ENCODE data around the gene SLC26A4.

Gene SLC26A4

DNA sequence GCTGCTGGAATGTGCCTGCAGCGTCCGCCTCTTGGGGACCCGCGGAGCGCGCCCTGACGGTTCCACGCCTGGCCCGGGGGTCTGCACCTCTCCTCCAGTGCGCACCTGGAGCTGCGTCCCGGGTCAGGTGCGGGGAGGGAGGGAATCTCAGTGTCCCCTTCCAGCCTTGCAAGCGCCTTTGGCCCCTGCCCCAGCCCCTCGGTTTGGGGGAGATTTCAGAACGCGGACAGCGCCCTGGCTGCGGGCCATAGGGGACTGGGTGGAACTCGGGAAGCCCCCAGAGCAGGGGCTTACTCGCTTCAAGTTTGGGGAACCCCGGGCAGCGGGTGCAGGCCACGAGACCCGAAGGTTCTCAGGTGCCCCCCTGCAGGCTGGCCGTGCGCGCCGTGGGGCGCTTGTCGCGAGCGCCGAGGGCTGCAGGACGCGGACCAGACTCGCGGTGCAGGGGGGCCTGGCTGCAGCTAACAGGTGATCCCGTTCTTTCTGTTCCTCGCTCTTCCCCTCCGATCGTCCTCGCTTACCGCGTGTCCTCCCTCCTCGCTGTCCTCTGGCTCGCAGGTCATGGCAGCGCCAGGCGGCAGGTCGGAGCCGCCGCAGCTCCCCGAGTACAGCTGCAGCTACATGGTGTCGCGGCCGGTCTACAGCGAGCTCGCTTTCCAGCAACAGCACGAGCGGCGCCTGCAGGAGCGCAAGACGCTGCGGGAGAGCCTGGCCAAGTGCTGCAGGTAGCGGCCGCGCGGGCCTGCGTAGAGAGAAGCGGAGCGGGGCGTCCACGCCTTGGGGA, 645 bp downstream of the SLC26A4 start:
- DNase-seq = peak; percentile 15

DNA sequence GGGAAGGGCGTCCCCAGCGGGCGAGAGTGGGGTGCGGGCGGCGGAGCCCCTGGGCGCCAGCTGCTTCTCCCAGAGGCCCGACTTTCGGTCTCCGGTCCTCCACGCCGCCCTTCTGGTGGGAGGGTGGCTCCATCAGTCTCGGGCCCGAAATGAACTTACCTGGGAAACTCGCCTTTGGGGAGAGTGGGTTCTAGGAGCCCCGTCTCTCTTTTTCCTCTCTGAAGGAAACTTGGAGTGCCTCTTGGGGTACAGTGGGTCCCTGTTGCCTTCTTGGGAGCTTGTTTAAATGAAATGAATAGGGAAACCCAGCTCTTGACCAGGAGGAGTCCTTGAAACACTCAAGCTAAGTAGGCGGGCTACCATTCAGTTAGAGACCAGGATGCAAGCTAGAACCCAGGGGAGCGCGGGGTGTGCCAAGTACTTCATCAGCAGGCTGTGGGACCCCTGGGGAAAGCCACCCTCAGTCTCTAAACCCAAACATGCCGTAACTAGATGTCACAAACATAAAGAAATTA, 1.3 kb downstream of the SLC26A4 start:
- no peak for DNase-seq

DNA sequence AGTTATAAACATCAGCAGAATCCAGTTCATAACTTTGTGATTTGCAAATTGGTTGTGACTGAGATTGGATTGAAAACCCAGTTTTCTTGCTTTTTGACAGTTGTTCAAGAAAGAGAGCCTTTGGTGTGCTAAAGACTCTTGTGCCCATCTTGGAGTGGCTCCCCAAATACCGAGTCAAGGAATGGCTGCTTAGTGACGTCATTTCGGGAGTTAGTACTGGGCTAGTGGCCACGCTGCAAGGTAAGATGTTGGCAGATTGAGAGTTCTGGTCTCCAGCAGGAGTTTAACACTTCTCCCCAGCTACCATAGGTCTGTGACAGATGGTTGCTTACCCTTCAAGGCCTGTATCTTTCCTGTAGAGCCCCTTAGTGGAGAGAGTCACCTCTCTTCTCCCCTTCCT, 2.6 kb downstream of the SLC26A4 start:
- no peak for DNase-seq

DNA sequence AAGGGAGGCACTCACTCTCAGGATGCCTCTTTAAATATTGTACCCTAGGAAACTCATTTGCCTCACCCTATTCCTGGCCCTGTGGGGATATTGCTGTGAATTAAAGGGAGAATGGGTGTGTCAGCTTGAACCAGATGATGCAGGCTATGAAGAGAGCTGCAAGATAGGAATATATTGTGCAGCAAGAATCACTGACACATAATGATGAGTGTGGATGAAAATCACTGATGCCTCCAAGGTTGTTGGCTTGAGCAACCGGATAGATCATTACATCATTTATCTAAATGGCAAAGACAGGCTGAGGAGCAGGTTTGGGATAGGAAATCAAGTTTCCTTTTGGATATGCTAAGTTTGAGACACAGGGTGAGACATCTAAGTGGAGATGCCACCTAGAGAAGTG, 6.2 kb downstream of the SLC26A4 start:
- DNase-seq = no peak

DNA sequence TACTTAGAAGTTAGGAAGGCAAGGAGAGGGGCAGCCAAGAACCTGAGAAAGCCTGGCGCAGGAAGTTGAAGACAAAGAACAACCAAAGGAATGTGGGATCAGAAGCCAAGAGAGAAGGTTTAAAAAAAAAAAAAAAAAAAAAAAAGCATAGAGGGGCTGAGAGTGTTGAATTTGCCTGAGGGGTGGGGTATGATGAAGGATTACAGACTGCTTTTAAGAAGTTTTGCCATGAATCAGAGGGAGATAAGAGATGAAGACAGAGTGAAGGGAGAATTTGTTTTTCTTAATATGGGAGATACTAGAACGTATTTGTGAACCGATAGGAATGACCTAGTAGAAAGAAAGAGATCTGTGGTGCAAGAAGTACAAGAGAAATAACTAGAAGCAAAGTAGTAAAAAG, 6.7 kb downstream of the SLC26A4 start:
- no peak for DNase-seq

DNA sequence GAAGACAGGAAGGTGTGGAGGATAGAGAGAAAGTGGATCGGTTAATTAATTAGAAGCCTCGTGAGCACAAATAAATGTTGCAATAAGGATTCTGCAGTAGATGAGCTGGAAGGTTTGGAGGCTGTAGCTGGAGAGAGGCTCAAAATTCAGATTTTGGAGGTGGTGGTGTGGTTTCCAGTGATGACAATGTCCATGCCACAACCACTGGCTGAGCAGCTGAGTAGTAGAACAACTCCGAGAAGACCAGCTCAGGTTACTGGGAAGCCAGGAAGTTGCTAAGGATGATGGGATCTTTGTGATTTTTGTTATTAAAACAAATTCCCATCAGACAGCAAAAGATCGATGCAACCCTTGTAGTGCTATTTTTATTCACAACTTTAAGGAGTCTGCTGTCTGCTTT, 7.7 kb downstream of the SLC26A4 start:
- DNase-seq = no peak

DNA sequence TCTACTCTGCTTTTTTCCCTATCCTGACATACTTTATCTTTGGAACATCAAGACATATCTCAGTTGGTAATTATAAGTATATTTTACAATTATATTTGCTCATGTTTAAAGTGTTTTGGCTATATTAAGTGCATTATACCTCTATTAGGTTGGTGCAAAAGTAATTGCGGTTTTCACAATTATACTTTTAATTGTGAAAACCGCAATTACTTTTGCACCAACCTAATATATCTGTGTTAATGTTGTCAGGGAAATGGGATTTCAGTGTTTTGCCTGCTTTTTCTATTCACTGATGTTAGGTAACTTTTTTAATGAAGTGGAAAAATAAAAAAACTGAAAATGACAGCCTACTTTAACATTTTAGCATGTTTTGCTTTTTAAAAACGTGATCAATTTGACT, 11.6 kb downstream of the SLC26A4 start:
- DNase-seq = no peak

DNA sequence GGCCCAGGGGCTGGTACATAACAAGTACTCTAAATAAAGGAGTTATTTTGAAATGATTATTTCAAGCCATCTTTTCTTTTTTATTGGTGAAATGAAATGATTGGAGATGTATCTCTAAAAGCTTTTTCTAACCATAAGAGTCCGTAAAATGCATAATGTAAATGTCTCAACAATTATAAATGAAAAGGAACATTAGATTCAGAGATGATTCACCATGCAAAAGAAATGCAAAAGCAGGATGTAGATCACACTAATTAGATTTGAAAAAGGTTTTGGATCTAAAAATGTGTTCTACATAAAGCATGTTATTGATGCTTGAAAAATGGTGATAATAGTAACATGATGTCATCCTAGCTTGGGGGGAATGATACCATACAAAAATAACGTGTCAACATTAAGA, 15.6 kb downstream of the SLC26A4 start:
- no peak for DNase-seq

DNA sequence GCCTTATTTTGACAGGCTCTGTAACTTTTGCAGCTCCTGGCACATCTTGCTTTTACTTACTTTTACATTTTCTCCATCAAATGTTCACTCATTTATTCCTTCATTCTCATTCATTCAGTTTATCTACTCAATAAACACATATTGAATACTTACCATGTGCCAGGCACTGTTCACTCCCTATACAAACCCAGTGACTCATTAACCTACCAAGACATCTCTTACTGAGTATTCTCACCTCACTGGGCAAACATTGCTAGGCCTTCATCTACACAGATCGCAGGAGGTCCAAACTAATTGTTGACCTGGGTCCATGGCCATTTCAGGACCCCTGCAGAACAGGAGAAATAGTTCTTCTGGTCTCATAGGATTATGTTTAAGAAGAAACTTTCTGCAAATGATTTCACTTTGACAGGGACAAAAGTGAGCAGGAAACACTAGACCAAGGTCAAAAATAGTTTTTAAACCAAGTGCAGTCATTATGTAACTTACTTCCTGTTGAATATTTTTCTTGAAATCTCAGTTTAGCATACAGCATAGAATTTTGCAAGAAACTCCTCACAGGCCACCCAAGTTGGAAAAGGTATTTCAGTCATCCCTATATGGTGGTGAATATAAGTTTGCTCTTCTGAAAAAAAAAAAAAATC, 17.6 kb downstream of the SLC26A4 start:
- no peak for DNase-seq

DNA sequence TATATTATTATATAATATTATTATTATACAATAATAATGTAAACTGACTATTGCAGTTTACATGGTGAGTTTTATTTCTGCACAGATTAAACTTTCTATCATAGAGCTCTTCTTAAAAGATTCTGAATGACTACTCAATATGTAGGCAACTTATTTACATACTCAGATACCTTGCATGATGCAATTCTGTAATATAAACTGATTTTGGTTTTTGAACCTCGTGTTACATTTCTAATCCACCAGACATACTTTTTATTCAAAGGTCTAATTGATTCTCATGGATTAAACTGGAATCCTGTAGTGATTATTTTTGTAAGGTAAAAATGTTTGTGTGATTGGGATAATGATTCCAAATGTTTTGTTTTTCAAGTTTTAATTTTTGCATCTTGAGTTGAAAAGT, 19.9 kb downstream of the SLC26A4 start:
- no peak for DNase-seq

DNA sequence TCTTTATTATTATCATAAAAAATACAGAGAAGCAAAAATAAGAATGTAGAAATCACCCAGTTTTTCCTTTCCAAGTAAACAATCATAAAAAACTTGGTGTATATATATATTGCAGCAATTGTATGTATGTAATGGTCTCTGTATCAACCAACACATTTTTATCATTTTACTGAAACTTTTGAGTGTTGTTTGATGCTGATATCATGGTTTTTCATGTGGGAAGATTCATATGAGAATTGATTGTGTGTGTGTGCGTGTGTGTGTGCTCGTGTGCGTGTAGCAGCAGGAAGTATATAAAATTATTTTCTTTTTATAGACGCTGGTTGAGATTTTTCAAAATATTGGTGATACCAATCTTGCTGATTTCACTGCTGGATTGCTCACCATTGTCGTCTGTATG, 22.3 kb downstream of the SLC26A4 start:
- no peak for DNase-seq

DNA sequence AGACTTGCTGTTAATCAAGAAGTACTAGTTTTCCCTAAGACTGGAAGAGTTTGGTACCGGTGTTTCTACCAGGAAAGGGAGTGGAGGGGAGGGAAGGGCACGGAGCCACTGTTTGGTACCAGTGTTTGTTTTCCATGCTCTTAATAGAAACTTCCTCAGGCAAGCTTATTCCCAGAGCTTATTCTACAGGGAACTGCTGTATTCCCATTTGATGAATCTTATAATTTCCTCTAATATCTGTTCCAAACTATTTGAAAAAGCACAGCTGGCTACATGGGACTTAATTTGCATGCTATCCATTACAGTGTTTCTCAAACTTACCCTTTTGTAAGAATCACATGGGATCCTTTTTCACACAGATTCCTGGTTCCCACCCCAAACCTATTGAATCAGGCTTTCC, 23.7 kb downstream of the SLC26A4 start:
- DNase-seq = no peak

DNA sequence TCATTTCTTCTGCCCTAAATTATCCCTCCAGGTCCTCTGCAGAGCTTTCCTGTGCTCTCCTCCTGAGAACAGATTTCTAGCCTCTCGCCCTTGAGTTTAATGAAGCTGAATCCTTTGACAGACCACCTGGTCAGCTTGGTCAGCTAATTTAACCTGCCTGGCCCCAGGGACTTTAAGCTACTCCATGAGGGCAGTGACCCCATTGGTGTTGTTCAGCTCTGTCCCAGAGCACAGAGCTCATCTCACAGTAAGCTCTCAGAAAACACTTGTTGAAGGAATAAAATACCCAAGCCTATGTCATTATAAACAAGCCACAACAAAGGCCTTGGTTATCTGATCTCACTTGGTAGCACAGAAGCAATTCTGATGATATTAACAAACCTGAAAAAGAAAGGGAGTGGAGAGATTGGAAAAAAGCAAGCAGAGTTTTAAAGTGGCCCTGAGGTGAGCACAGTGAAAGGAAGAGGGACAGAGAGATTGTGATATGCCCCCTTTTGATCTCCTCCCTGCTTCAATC, 24.4 kb downstream of the SLC26A4 start:
- no peak for DNase-seq

DNA sequence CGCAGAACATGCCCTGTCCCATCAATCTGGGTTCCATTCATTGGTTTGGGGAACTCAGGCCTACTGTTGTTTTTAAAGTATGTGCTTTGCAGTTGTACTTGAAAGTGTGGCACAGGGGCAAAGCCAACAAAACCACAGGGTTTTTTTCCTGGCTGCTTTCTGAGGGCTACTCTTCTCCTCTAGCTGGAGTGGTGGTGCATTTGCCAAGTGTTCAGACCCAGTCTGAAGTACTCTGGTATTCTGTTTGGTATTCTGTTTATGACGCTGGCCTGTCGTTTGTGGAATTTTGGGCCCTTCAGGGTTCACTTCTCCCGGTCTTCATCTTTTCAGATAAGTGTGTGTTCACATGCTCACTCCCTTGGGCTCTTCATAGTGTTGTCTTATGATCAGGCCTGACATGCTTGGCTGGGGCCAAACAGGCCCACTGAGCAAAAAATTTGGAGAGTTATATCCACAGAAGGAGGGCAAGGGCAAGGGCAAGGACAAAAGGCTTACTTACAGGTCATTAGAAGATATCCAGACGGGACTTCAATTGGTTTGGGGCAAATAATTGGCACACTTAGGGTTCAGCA, 26.3 kb downstream of the SLC26A4 start:
- no peak for DNase-seq

DNA sequence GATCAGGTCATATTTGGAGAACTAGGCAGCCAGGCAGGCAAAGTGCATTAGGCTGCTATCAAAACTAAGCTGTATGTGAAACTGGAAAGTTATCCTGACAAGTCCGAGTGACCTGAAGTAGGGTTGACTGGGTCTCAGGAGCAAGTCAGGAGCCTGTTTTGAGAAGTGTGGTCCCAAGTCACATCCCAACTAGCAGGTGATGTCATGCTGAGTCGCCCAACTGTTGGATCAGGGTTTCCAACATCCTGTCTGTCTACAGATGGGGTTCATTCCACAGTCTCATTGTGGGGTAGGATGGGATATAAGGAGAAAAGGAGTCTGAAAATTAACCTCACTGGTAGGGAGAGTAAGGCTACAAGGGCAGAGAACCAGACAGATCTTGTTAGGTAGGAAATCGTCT, 27.0 kb downstream of the SLC26A4 start:
- no peak for DNase-seq

DNA sequence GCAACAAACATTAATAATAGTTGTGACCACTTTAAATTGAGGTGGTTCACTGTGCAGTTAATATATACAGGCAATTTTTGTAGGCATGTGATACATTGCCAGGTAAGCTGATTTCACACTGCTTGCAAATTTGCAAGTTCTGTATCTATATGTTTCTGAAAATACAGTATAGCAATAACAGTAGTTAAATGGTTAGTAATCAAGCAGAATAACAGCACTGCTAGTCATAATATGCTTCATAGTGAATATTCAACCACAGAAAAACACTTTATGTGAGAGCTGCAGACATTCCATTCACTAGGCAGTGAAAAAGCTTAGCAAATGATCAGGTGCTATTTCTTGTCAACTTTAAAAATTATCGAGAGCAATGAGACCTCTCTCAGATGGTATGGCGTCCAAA, 28.9 kb downstream of the SLC26A4 start:
- no peak for DNase-seq

DNA sequence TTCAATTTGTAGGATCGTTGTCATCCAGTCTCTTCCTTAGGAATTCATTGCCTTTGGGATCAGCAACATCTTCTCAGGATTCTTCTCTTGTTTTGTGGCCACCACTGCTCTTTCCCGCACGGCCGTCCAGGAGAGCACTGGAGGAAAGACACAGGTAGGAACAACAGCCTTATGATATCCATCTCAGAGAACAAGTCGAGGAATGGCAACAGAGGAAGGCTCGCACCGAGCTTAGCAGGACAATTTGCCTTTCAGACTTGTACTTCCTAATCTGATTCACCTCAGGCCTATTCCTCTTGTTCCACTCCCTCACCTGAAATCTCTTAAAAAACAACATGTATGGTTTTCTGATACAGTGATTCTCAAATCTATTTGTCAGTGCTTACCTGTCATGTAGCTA, 29.5 kb downstream of the SLC26A4 start:
- no peak for DNase-seq

DNA sequence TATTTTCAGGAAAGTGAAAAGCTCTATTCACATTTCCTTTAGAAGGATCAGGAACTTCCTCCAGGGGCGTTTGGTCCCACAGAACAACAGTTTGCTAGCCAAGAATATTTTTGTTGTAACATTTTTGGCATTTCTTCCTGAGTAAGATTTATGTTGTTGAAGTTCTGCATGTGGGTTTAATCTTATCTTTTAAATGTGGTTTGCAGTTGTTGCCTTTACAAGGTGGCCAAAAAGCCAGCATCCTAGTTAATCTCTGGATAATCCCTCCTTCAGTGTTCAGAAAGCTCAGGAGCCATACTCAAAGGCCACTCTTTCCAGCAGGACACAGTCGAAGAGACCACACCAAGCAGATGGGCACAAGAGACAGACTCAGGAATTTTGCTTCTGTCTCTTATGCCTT, 30.0 kb downstream of the SLC26A4 start:
- no peak for DNase-seq

DNA sequence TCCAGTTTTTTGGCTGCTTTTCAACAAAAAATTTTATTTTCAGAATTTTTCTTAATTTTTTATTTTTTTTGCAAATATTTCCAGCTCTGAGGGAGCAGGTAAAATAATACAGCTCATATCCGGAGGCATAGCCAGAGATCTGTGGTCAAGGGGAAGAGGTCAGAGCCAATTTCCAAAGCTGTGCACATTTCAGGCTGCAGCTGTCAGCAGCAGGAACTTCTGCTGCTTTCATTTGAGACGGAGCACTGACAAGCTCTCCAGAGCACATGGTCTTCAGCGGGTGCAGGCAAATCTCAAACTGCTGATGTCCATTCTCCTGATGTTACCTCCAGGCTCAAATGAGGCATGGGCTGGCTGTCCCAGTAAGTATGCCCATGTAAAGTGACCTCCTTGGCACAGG, 31.1 kb downstream of the SLC26A4 start:
- DNase-seq = no peak

DNA sequence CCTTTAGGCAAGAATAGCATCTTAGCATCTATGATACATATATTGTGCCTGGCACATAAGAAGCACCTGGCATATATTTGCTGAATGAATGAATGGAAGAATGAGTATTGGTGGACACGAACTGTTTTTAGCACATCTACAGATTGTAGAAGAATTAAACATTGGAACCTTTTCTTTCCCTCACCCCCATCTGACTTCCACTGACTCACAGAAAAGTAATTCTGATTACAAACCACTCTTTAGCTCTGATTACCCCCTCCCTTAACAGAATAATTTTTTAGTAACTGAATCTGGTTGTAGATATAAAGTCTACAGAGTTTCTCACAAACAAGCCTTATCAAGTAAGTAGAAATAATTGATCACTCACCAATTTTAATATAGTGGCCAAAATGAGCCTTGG, 31.9 kb downstream of the SLC26A4 start:
- no peak for DNase-seq

DNA sequence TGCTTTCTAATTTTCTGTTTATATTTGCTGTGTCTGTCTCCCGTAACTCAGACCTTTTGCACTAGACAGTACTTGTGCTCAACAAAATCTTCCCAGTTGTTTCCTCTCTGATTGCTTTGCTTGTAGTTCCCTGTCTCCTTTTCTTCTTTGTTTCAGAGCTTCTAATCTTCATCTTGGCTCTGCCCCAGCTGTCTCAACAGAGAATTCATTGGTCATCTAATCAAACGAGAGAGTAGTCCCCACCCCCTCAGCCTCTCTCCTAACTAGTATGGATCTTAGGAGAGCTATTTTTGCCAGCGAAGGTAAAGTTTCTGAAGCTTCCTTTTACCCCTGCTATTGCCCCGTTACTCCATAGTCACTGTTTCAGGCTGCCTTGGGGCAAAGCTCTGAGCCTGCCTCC, 32.8 kb downstream of the SLC26A4 start:
- no peak for DNase-seq

DNA sequence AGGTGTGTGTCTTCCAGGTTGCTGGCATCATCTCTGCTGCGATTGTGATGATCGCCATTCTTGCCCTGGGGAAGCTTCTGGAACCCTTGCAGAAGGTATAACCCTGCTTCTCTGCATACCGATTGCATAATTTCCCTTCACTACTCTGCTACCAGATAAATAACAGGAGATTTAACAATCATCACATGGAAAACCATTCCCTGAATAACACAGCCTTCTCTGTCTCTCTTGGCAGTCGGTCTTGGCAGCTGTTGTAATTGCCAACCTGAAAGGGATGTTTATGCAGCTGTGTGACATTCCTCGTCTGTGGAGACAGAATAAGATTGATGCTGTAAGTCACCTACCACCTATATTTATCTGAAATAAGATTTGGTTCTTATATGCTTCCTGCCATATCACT, 33.8 kb downstream of the SLC26A4 start:
- DNase-seq = no peak

DNA sequence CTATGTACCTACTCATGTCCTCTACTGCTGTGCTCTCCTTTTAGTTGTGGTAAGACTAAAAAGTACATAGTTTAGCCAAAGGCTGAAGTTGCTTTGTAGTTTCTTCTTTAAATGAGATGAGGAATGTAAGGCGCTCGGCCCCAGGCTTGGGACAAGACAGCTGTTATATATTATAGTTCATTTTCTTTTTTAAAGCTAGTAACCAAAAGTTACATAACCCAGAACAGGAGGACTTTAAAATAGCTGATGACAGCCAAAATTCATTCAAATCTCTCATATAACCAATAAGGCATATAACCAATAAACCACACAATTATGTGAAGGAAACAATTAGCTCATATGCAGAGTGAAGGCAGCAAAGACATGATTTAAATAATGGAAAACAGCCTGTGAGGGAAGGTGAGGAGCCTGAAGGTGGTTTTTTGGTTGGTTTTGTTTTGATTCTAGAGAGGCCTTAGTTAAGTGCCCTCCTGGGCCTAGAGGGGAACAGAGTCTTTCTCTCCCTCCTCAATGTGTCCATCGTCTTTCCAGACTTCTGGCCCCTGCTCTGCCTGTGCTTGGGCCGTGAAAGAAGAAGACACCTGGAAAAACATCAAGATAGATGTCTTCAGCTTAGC, 35.8 kb downstream of the SLC26A4 start:
- DNase-seq = no peak
